ENCODE results near the gene KRT17. TPM values are rescaled to one million over a fixed set of nuclear protein-coding genes. Genes with fewer than 3 reads are reported as not detected.

The KRT17 gene
- total and polyA plus RNA-seq, 2 of the 4 experiments (the other 2 are of a cell fraction), result 2.5 to 4.6 TPM

DNA sequence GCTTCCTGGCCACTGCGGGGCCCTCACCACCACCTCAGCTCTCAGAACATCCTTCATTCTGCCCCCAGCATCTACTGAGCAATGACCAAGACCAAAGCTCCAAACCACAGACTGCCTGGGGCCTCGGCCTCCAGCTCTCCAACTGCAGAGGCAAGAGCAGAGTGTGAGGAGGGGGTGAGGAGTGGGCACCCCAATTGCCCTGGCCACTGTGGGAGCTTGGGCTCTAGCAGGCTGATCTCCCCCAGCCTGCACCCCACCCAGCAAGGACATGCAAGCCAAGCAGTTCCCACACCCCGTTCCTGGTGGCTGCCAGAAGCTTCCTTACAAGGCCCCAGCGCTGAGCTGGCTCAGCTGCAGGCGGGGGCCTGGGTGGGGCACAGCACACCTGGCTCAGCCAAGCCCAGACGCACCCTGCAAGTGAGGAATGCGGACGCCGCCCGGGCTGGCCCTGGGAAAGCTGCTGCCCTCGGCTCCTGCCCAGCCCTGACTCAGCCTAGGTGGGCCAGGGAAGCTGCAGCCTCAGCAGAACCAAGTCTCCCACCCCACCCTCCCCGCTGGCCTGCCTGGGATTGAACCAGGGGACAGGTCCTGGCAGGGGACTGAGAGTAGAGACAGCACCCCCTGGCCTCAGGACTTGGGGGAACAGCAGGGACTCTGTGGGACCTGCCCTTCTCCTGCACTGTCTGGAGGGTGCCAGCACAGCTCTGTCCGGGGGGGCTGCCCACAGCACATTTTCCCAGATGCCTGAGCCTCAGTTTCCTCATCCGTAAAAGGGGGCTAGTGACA, 29.7 kb upstream of the KRT17 start:
- Histone ChIP-seq H3K36me3 (ENCODE audit: control insufficient read depth, insufficient read depth, low read length) (no peaks in the 10 kb centered on the region), H3K27me3 (ENCODE audit: control insufficient read depth, insufficient read depth, low read length) (no peaks in the 10 kb centered on the region; the same call in 1 of the 2 replicates), H3K9me1 (ENCODE audit: insufficient read depth, low read length) (peaks cover 8% of the 10 kb centered on the region), H3K4ac (ENCODE audit: low read depth, low read length) (no peak overlapping the region), H2BK5ac (ENCODE audit: low read depth, low read length, poor library complexity, severe bottlenecking) (no peak overlapping the region), H3K23ac (ENCODE audit: low read depth, low read length) (no peak overlapping the region), H2AK9ac (replicated peaks; ENCODE audit: low read depth, low read length, poor library complexity) (no peak overlapping the region), H2AFZ (replicated peaks; ENCODE audit: low read length, poor library complexity) (peak overlapping the region; percentile 14), H3K4me2 (ENCODE audit: low read depth, low read length) (no peak overlapping the region), H3K14ac (replicated peaks; ENCODE audit: low read depth, low read length) (no peak overlapping the region), H3K9ac (ENCODE audit: low read depth, low read length) (no peak overlapping the region), H3K9me3 (ENCODE audit: control insufficient read depth, insufficient read depth, low read length) (no peaks in the 10 kb centered on the region), H4K91ac (ENCODE audit: insufficient read depth, low read depth, low read length) (no peak overlapping the region), H3K18ac (ENCODE audit: low read depth, low read length) (no peak overlapping the region), H3K79me1 (ENCODE audit: low read depth in 1 of 2, low read length in 2 of 2) (no peaks in the 10 kb centered on the region), H3K4me1 (ENCODE audit: control insufficient read depth, insufficient read depth, low read length) (no peaks in the 10 kb centered on the region), H4K8ac (ENCODE audit: low read depth in 2 of 2, low read length in 2 of 2) (no peak overlapping the region), H2BK15ac (ENCODE audit: low read depth, low read length) (no peak overlapping the region), H3K4me3 (ENCODE audit: insufficient read depth, low read depth, low read length) (no peak overlapping the region), H4K20me1 (ENCODE audit: insufficient read depth, low read length) (no peaks in the 10 kb centered on the region), H3K56ac (ENCODE audit: extremely low read depth, insufficient read depth, low read length) (no peak overlapping the region), H2BK120ac (ENCODE audit: low read depth, low read length) (no peak overlapping the region), H2BK20ac (ENCODE audit: low read depth, low read length) (no peak overlapping the region), H4K5ac (ENCODE audit: low read depth, low read length) (no peak overlapping the region), H2AK5ac (ENCODE audit: low read depth, low read length) (no peak overlapping the region), H3K27ac (ENCODE audit: insufficient read depth, low read length) (no peak overlapping the region)
- ChIA-PET POLR2A (ENCODE audit: unreplicated experiment) (no interaction called here), CTCF (interaction anchor here (1.6 to 2.6 kb wide), 2 partner anchors 8 to 105 kb away, joined by 9 to 17 read pairs; no protein-coding TSS in a partner anchor)
- no TSS peak for BruUV-seq (replicated peaks)
- no peak for TF ChIP-seq NFE2L2 (IDR thresholded peaks at IDR 0.05; ENCODE audit: low read depth, low read length)
- TF ChIP-seq, protein P1, sequence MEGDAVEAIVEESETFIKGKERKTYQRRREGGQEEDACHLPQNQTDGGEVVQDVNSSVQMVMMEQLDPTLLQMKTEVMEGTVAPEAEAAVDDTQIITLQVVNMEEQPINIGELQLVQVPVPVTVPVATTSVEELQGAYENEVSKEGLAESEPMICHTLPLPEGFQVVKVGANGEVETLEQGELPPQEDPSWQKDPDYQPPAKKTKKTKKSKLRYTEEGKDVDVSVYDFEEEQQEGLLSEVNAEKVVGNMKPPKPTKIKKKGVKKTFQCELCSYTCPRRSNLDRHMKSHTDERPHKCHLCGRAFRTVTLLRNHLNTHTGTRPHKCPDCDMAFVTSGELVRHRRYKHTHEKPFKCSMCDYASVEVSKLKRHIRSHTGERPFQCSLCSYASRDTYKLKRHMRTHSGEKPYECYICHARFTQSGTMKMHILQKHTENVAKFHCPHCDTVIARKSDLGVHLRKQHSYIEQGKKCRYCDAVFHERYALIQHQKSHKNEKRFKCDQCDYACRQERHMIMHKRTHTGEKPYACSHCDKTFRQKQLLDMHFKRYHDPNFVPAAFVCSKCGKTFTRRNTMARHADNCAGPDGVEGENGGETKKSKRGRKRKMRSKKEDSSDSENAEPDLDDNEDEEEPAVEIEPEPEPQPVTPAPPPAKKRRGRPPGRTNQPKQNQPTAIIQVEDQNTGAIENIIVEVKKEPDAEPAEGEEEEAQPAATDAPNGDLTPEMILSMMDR (conservative IDR thresholded peaks at IDR 0.05; ENCODE audit: low read depth, low read length), result no peak
- TF ChIP-seq, protein P2, sequence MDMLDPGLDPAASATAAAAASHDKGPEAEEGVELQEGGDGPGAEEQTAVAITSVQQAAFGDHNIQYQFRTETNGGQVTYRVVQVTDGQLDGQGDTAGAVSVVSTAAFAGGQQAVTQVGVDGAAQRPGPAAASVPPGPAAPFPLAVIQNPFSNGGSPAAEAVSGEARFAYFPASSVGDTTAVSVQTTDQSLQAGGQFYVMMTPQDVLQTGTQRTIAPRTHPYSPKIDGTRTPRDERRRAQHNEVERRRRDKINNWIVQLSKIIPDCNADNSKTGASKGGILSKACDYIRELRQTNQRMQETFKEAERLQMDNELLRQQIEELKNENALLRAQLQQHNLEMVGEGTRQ (IDR thresholded peaks at IDR 0.05; ENCODE audit: low read depth, low read length), result no peak
- intact Hi-C loops (cut with micrococcal nuclease), result no loop called here
- dilution Hi-C loops (cut with HindIII; ENCODE audit: low sequenced_read_pairs, unreplicated experiment), result no loop called here
- WGBS, 2 experiments (ENCODE audit: extremely low coverage in 2 of 2, insufficient read length in 1 of 2), result 70% methylated on average over 2 of the region's 14 CpGs; no CpG with 5 or more reads in 1 of the 2 experiments
- ATAC-seq (ENCODE audit: low read depth) (no peak), DNase-seq (no peak)
- in situ Hi-C loops (cut with MboI; ENCODE audit: low sequenced_read_pairs), result loop anchor here (25.0 kb wide), 1 partner anchor 1292 kb away; the partner anchor contains the start of gene GJD3

Measured in IMR-90 (cell line).